ENCODE results near the gene ARMC9. TPM values are rescaled to one million over a fixed set of nuclear protein-coding genes. Genes with fewer than 3 reads are reported as not detected.

ARMC9 gene
- total and polyA plus RNA-seq, 2 of the 13 experiments (the other 11 are each of a cell fraction or from before 2014, with no cell fraction given): 9.1 to 12.8 TPM

- TF ChIP-seq ZFP91 (CRISPR knock-in tag; IDR thresholded peaks at IDR 0.05; ENCODE audit: borderline replicate concordance) (no peak), ZNF335 (CRISPR knock-in tag; IDR thresholded peaks at IDR 0.05) (no peak), ZBTB7A (CRISPR knock-in tag; IDR thresholded peaks at IDR 0.05) (no peak)
Measured at GRCh38 chr2:231296401-231296974, 98.1 kb downstream of the ARMC9 start (continued).

- FAIRE-seq (peak; percentile 94), ATAC-seq (peak; percentile 98), DNase-seq (ENCODE audit: low spot score) (peak; percentile 63)
- ChIA-PET POLR2A (interaction anchor here (0.7 to 2.0 kb wide), 2 partner anchors 155 to 167 kb away, joined by 3 to 5 read pairs; partner anchors contain the start of gene NCL), CTCF (ENCODE audit: low intra/inter-chr PET ratio, low total read pairs) (interaction anchor here (0.6 to 3.9 kb wide), 10 partner anchors 70 to 193 kb away, joined by 3 to 45 read pairs (median 5); partner anchors contain the start of gene B3GNT7)
- H3K4me2 ChIP-seq (ENCODE audit: low read depth, low read length): no peak overlapping the region
- no peak overlapping the region for H3K4me3 ChIP-seq (replicated peaks in 1 of 3; ENCODE audit: insufficient read depth in 1 of 3, low read depth in 2 of 3, low read length in 3 of 3)
- H3K27ac ChIP-seq (ENCODE audit: extremely low read length, insufficient read depth, low read length): no peak overlapping the region
- H3K9ac ChIP-seq (ENCODE audit: insufficient read depth, low read depth, low read length): no peak overlapping the region
- 45% methylated on average over 12 of the region's 12 CpGs for WGBS (ENCODE audit: low lambda C conversion rate)
- H3K4me1 ChIP-seq (ENCODE audit: insufficient read depth, low read length): peaks cover 18% of the 10 kb centered on the region
- H3K79me2 ChIP-seq (ENCODE audit: insufficient read depth, low read length): no peaks in the 10 kb centered on the region
- no peaks in the 10 kb centered on the region; a peak in 1 of 5 replicates for H3K36me3 ChIP-seq (replicated peaks in 1 of 2; ENCODE audit: control insufficient read depth in 1 of 2, insufficient read depth in 2 of 2, low read length in 2 of 2)
- no TSS peak for BruUV-seq (replicated peaks)
- in situ Hi-C loops (cut with HindIII; ENCODE audit: extremely low pct_ligation_motif_present, low pct_unique_long_range_greater_than_20kb) (loop anchor here (5.0 to 10.0 kb wide), 2 partner anchors 97 to 115 kb away; partner anchors contain the start of gene B3GNT7), intact Hi-C loops (cut with micrococcal nuclease; ENCODE audit: unreplicated experiment) (loop anchor here (1.0 to 2.0 kb wide), 4 partner anchors 69 to 155 kb away; no protein-coding TSS in a partner anchor)
- H4K20me1 ChIP-seq (ENCODE audit: insufficient read depth, low read length): no peaks in the 10 kb centered on the region
- no peaks in the 10 kb centered on the region for H3K27me3 ChIP-seq (ENCODE audit: control insufficient read depth in 1 of 2, insufficient read depth in 2 of 2, low read length in 2 of 2)
- no peaks in the 10 kb centered on the region for H3K9me3 ChIP-seq (ENCODE audit: low read length)
- H2AFZ ChIP-seq (ENCODE audit: low read length): no peak overlapping the region
- TF ChIP-seq THRA (CRISPR knock-in tag; IDR thresholded peaks at IDR 0.05; ENCODE audit: borderline replicate concordance) (0 out of 2 replicates have a peak, but pooled peaks have one; percentile 62), ARID5B (CRISPR knock-in tag; IDR thresholded peaks at IDR 0.05) (peak; percentile 59), ELF1 (CRISPR knock-in tag; IDR thresholded peaks at IDR 0.05) (peak; percentile 43; the same call in 1 of the 2 replicates), RAD21 (CRISPR knock-in tag; IDR thresholded peaks at IDR 0.05) (peak; percentile 92), ZNF687 (CRISPR knock-in tag; IDR thresholded peaks at IDR 0.05) (peak; percentile 35)
Measured at GRCh38 chr2:231297108-231297908, 98.9 kb downstream of the ARMC9 start.

All from HepG2 (cell line).